HG02981 (cell line): Measurements from ENCODE around the gene UNC5A.

Experiments
- ATAC-seq: cut with Tn5 transposase; IDR thresholded peaks from one replicate; pipeline ENCODE4 v1.9.1; 2021; ENCODE audit warnings: mild to moderate bottlenecking, moderate library complexity; ENCODE audit not compliant: unreplicated experiment

Gene UNC5A

GRCh38 chr5:176810081-176810597, at the start of gene UNC5A:
Gene UNC5A, plus strand, starts transcription at chr5:176810559. Its CDS starts 192 bp downstream, at chr5:176810751.
- no peak for ATAC-seq

- ATAC-seq = no peak
Measured at GRCh38 chr5:176761755-176762154, 48.6 kb upstream of the UNC5A start.

- no peak for ATAC-seq
Measured at GRCh38 chr5:176762489-176762888, 47.9 kb upstream of the UNC5A start.

- ATAC-seq = no peak
Measured at GRCh38 chr5:176765687-176766086, 44.7 kb upstream of the UNC5A start.

- ATAC-seq = no peak
Measured at GRCh38 chr5:176768174-176768970, 42.0 kb upstream of the UNC5A start.

GRCh38 chr5:176769911-176770310, 40.4 kb upstream of the UNC5A start:
- no peak for ATAC-seq

GRCh38 chr5:176770431-176770830, 39.9 kb upstream of the UNC5A start:
- no peak for ATAC-seq

GRCh38 chr5:176771102-176771845, 39.1 kb upstream of the UNC5A start:
- ATAC-seq = no peak

- no peak for ATAC-seq
Measured at GRCh38 chr5:176772271-176773210, 37.8 kb upstream of the UNC5A start.

GRCh38 chr5:176773408-176774035, 36.8 kb upstream of the UNC5A start:
- ATAC-seq = no peak

GRCh38 chr5:176774216-176775171, 35.9 kb upstream of the UNC5A start:
- no peak for ATAC-seq

GRCh38 chr5:176775409-176775808, 35.0 kb upstream of the UNC5A start:
- ATAC-seq = no peak

- ATAC-seq = no peak
Measured at GRCh38 chr5:176776141-176776865, 34.1 kb upstream of the UNC5A start.

- no peak for ATAC-seq
Measured at GRCh38 chr5:176776916-176777315, 33.4 kb upstream of the UNC5A start.

- no peak for ATAC-seq
Measured at GRCh38 chr5:176778921-176779465, 31.4 kb upstream of the UNC5A start.

GRCh38 chr5:176779537-176779936, 30.8 kb upstream of the UNC5A start:
- ATAC-seq = no peak

GRCh38 chr5:176780176-176781053, 29.9 kb upstream of the UNC5A start:
- no peak for ATAC-seq

GRCh38 chr5:176781054-176781375, 29.3 kb upstream of the UNC5A start:
- ATAC-seq = no peak
